ENCODE results near the gene CELSR1. TPM values are rescaled to one million over a fixed set of nuclear protein-coding genes. Genes with fewer than 3 reads are reported as not detected.

Gene CELSR1, protein sequence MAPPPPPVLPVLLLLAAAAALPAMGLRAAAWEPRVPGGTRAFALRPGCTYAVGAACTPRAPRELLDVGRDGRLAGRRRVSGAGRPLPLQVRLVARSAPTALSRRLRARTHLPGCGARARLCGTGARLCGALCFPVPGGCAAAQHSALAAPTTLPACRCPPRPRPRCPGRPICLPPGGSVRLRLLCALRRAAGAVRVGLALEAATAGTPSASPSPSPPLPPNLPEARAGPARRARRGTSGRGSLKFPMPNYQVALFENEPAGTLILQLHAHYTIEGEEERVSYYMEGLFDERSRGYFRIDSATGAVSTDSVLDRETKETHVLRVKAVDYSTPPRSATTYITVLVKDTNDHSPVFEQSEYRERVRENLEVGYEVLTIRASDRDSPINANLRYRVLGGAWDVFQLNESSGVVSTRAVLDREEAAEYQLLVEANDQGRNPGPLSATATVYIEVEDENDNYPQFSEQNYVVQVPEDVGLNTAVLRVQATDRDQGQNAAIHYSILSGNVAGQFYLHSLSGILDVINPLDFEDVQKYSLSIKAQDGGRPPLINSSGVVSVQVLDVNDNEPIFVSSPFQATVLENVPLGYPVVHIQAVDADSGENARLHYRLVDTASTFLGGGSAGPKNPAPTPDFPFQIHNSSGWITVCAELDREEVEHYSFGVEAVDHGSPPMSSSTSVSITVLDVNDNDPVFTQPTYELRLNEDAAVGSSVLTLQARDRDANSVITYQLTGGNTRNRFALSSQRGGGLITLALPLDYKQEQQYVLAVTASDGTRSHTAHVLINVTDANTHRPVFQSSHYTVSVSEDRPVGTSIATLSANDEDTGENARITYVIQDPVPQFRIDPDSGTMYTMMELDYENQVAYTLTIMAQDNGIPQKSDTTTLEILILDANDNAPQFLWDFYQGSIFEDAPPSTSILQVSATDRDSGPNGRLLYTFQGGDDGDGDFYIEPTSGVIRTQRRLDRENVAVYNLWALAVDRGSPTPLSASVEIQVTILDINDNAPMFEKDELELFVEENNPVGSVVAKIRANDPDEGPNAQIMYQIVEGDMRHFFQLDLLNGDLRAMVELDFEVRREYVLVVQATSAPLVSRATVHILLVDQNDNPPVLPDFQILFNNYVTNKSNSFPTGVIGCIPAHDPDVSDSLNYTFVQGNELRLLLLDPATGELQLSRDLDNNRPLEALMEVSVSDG (N-terminal part only)
- 0.30 and 0.41 TPM in 2 replicates for total RNA-seq

DNA sequence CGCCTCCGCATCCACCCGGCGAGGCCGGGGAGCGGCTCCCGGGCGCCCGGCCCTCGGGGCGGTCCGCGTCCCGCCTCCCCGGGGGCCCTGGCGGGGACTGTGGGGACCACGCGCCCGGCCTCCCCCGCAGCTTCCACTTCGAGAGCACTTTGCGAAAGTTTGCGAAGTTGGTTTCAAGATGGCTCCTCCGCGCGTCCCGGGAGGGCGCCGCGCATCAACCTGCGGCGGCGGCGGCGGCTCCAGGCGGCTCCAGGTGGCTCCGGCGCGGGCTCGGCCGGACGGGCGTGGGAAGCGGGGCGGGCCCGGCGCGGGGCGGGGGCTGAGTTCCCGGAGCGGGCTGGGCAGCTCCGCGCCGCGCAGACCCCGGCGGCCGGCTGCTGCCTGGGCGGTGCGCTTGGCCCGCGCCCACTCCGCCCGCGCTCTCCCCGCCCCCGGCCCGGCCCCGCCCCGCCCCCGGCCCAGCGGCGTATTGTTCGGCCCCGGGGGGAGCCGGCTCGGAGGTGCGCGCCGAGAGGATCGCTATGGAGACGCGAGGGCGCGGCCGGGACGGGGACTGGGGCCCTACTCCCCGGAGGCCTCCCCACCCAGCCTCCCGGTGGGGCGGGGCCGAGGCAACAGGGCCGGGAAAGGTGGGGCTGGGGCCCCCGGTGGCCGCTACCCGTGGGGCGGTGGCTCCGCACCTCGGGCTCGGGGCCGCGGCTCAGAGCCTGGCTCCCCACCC, at the start of gene CELSR1:
TSS of gene CELSR1 (minus strand) at position 396 of the 721 bp plus-strand sequence. CDS start 450 bp downstream, outside the sequence.
- intact Hi-C loops (cut with micrococcal nuclease) = no loop called here
- H3K9me3 Mint-ChIP-seq = no peaks in the 10 kb centered on the region
- DNase-seq (ENCODE audit: low spot score) = no peak
- peak within 1 kb of the TSS; percentile 8 for H3K4me3 Mint-ChIP-seq (ENCODE audit: low read depth)
- H3K36me3 Mint-ChIP-seq (ENCODE audit: low read depth) = no peaks in the 10 kb centered on the region
- peaks cover 35% of the 10 kb centered on the region for H3K27me3 Mint-ChIP-seq (ENCODE audit: low read depth)
- H3K27ac Mint-ChIP-seq = no peak within 1 kb of the TSS
- H3K4me1 Mint-ChIP-seq (ENCODE audit: low read depth) = peaks cover 6% of the 10 kb centered on the region

DNA sequence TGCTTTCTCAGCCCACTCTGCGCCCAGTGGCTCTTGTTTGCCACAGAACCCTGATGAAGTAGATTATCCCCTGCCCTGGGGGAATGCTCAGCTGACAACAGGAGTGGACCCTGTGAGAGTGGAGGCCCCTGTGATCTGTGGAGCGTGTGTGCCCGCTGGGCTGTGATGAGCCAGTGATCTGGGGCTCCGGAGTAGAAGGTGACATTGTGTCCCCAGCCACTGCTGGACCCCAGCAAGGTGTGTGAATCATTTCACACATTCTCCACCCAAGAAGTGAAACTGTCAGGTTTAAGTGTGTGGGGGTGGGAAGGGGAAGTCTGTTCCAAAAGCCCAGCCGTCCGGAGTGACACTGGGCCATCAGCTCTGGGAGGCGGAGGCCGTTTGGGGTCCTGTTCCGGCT, 49.6 kb upstream of the CELSR1 start:
- H3K27me3 Mint-ChIP-seq (ENCODE audit: low read depth) = no peaks in the 10 kb centered on the region
- H3K4me3 Mint-ChIP-seq (ENCODE audit: low read depth) = peak overlapping the region; percentile 57
- H3K9me3 Mint-ChIP-seq = no peaks in the 10 kb centered on the region
- intact Hi-C loops (cut with micrococcal nuclease) = no loop called here
- H3K4me1 Mint-ChIP-seq (ENCODE audit: low read depth) = peaks cover 28% of the 10 kb centered on the region
- DNase-seq (ENCODE audit: low spot score) = no peak
- peaks cover 5% of the 10 kb centered on the region for H3K36me3 Mint-ChIP-seq (ENCODE audit: low read depth)
- H3K27ac Mint-ChIP-seq = peak overlapping the region; percentile 49

GRCh38 chr22:46586531-46587011, 49.2 kb upstream of the CELSR1 start:
- Mint-ChIP-seq H3K9me3 (no peaks in the 10 kb centered on the region), H3K4me3 (ENCODE audit: low read depth) (no peak overlapping the region), H3K4me1 (ENCODE audit: low read depth) (peaks cover 27% of the 10 kb centered on the region), H3K36me3 (ENCODE audit: low read depth) (peaks cover 5% of the 10 kb centered on the region), H3K27me3 (ENCODE audit: low read depth) (no peaks in the 10 kb centered on the region), H3K27ac (peak overlapping the region; percentile 49)
- intact Hi-C loops (cut with micrococcal nuclease) = no loop called here
- no peak for DNase-seq (ENCODE audit: low spot score)

- intact Hi-C loops (cut with micrococcal nuclease) = no loop called here
- no peaks in the 10 kb centered on the region for H3K9me3 Mint-ChIP-seq
- H3K4me3 Mint-ChIP-seq (ENCODE audit: low read depth) = no peak overlapping the region
- DNase-seq (ENCODE audit: low spot score) = no peak
- no peaks in the 10 kb centered on the region for H3K27me3 Mint-ChIP-seq (ENCODE audit: low read depth)
- peaks cover 5% of the 10 kb centered on the region for H3K36me3 Mint-ChIP-seq (ENCODE audit: low read depth)
- peaks cover 28% of the 10 kb centered on the region for H3K4me1 Mint-ChIP-seq (ENCODE audit: low read depth)
- no peak overlapping the region for H3K27ac Mint-ChIP-seq
Observed at GRCh38 chr22:46586123-46586519, 48.7 kb upstream of the CELSR1 start.

DNA sequence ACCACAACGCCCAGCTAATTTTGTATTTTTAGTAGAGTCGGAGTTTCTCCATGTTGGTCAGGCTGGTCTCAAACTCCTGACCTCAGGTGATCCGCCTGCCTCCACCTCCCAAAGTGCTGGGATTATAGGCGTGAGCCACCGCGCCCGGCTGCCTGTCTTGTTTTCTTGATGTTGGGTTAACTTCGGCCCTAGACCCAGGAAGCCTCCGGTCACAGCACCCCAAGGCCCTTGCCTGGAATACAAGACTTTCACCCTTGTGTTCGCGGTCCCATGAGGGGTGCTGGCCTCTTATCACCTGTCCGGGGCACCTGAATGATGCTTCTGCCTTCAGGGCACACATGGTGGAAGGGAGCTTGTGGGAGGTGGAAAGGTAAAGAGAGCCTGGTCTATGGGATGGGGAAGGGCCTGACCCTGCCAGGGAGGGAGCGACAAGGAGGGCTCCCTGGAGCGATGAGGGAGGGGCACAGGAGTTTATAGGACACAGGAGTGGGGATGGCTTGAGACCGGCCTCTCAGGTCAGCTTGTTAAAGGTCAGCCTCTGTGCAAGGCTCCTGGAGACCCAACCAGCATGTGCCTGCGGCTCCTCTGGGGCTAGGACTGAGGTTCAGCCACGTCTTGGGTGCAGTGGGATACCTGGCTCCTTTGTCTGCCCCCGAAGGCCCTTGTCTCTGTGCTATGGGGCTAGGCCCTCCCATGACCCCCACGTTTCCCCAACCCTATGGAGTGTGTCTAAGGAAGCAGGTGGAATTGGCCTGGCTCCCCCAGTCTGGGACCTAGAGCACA, 48.1 kb upstream of the CELSR1 start:
- peaks cover 28% of the 10 kb centered on the region for H3K4me1 Mint-ChIP-seq (ENCODE audit: low read depth)
- intact Hi-C loops (cut with micrococcal nuclease) = no loop called here
- no peaks in the 10 kb centered on the region for H3K27me3 Mint-ChIP-seq (ENCODE audit: low read depth)
- H3K36me3 Mint-ChIP-seq (ENCODE audit: low read depth) = peaks cover 5% of the 10 kb centered on the region
- no peak for DNase-seq (ENCODE audit: low spot score)
- no peaks in the 10 kb centered on the region for H3K9me3 Mint-ChIP-seq
- no peak overlapping the region for H3K4me3 Mint-ChIP-seq (ENCODE audit: low read depth)
- H3K27ac Mint-ChIP-seq = no peak overlapping the region

- intact Hi-C loops (cut with micrococcal nuclease) = no loop called here
- no peaks in the 10 kb centered on the region for H3K9me3 Mint-ChIP-seq
- peaks cover 5% of the 10 kb centered on the region for H3K36me3 Mint-ChIP-seq (ENCODE audit: low read depth)
- H3K4me1 Mint-ChIP-seq (ENCODE audit: low read depth) = peaks cover 37% of the 10 kb centered on the region
- DNase-seq (ENCODE audit: low spot score) = no peak
- H3K27ac Mint-ChIP-seq = no peak overlapping the region
- no peaks in the 10 kb centered on the region for H3K27me3 Mint-ChIP-seq (ENCODE audit: low read depth)
- H3K4me3 Mint-ChIP-seq (ENCODE audit: low read depth) = no peak overlapping the region
Observed at GRCh38 chr22:46584081-46584921, 46.9 kb upstream of the CELSR1 start.

DNA sequence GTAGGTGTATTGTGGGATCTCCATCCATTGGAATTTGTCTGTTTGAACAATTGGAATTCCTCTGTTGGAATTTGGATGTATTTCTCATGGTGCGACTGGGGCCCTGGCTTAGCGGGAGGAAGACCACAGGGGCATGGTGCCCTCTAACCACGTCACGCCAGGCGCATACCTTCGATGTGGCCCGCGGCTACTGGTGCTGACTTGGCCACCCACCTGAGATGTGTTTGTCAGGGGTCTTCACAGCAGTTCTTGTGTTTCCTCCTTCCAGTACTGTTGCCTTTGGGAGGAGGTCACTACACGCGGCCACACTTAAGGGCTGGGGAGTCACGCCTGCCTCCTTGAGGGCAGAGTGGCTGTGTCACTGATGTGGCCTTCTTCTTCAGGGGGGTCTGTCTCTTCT, 46.2 kb upstream of the CELSR1 start:
- Mint-ChIP-seq H3K36me3 (ENCODE audit: low read depth) (peaks cover 9% of the 10 kb centered on the region), H3K9me3 (no peaks in the 10 kb centered on the region), H3K4me3 (ENCODE audit: low read depth) (no peak overlapping the region), H3K27ac (no peak overlapping the region), H3K4me1 (ENCODE audit: low read depth) (peaks cover 41% of the 10 kb centered on the region), H3K27me3 (ENCODE audit: low read depth) (no peaks in the 10 kb centered on the region)
- intact Hi-C loops (cut with micrococcal nuclease) = no loop called here
- no peak for DNase-seq (ENCODE audit: low spot score)

- no peak overlapping the region for H3K27ac Mint-ChIP-seq
- no peak for DNase-seq (ENCODE audit: low spot score)
- no peaks in the 10 kb centered on the region for H3K27me3 Mint-ChIP-seq (ENCODE audit: low read depth)
- peaks cover 44% of the 10 kb centered on the region for H3K4me1 Mint-ChIP-seq (ENCODE audit: low read depth)
- H3K4me3 Mint-ChIP-seq (ENCODE audit: low read depth) = no peak overlapping the region
- intact Hi-C loops (cut with micrococcal nuclease) = no loop called here
- H3K36me3 Mint-ChIP-seq (ENCODE audit: low read depth) = peaks cover 9% of the 10 kb centered on the region
- no peaks in the 10 kb centered on the region for H3K9me3 Mint-ChIP-seq
Observed at GRCh38 chr22:46582281-46582933, 45.0 kb upstream of the CELSR1 start.

DNA sequence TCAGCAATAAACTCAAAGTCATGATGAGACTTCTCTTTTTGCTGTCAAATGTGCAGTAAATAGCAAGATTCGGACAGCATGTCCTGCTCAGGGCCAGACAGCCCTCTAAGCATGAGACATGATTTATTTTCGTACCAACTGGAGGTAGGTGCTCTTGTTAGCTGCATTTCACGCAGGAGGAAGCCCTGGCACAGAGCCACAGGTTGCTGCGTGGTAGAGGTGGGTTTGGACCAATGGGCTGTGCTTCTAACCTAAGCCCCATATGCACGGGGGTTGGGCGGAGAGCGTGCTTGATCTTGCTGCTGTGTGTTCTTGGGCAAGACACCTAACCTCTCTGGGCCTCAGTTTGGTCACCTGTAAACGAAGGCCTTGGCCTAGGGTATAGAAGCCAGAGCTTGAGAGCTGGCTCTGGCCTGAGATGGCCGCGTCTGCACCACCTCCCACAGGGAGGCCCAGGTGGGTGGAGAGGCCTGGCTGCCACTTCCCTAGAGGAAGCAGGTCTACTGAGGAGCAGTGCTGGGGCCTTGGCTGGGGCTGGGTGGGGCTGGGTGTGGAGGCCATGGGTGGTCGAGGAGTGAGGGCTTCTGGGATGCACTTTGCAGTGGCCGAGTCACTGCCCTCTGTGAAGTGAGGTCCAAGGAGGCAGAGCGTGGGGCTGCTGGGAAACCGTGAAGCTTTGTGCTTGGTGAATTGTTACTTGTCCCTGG, 44.3 kb upstream of the CELSR1 start:
- DNase-seq (ENCODE audit: low spot score) = no peak
- Mint-ChIP-seq H3K4me1 (ENCODE audit: low read depth) (peaks cover 37% of the 10 kb centered on the region), H3K36me3 (ENCODE audit: low read depth) (peaks cover 4% of the 10 kb centered on the region), H3K9me3 (no peaks in the 10 kb centered on the region), H3K27ac (no peak overlapping the region), H3K27me3 (ENCODE audit: low read depth) (no peaks in the 10 kb centered on the region), H3K4me3 (ENCODE audit: low read depth) (no peak overlapping the region)
- intact Hi-C loops (cut with micrococcal nuclease) = no loop called here

GRCh38 chr22:46580940-46581537, 43.6 kb upstream of the CELSR1 start:
- Mint-ChIP-seq H3K4me1 (ENCODE audit: low read depth) (peaks cover 37% of the 10 kb centered on the region), H3K27me3 (ENCODE audit: low read depth) (no peaks in the 10 kb centered on the region), H3K4me3 (ENCODE audit: low read depth) (no peak overlapping the region), H3K27ac (no peak overlapping the region), H3K36me3 (ENCODE audit: low read depth) (peaks cover 4% of the 10 kb centered on the region), H3K9me3 (no peaks in the 10 kb centered on the region)
- DNase-seq (ENCODE audit: low spot score) = no peak
- intact Hi-C loops (cut with micrococcal nuclease) = no loop called here

Data from activated T-helper 2 cell treated with anti-CD3 and anti-CD28 coated beads, Interferon-gamma antibody, Interleukin-2, Interleukin-4, amounts not matched to agents 10 μg/mL and 5 μg/mL and 100 μg/mL, durations not matched to agents 14 hours and 24 hours and 36 hours (primary cell).